ENCODE data around the gene GATAD2A.

DNA sequence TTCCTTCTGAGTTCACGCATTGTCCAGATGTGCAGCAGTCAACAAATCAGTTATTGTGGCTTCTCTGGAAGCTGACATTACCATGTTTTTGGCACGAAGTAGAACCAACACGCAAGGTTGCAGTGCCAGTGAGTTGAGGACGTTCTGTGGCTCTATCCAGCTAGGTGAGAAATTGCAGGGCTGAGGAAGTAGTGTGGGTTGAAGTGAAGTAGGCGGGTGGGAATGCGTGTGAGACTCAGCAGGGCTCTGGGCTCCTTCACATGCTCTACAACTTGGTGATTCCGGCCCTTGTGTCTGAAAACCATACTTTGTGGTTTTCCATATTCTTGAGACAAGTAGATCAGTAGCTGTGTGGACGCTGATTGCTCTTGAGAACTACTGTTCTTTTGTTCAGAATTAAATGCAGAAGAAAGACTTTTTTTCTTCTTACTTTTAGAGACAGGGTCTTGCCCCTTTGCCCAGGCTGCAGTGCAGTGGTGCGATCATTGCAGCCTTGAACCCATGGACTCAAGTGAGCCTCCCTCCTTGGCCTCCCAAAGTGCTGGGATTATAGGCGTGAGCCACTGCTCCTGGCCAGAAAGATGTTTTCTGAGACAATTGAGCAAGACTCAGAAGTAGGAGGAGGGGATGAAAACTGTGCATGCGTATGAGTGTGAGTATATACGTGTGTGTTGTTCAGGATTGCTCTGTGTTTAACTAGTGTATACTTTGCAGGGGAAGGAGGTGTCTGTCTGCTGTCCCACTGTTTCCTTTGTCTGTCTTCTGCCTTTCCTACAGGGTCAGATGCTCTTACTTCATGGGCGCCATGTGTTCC, 46.2 kb downstream of the GATAD2A start:
- TF ChIP-seq POLR2A (IDR thresholded peaks at IDR 0.05): no peak
- TF ChIP-seq, protein P1, sequence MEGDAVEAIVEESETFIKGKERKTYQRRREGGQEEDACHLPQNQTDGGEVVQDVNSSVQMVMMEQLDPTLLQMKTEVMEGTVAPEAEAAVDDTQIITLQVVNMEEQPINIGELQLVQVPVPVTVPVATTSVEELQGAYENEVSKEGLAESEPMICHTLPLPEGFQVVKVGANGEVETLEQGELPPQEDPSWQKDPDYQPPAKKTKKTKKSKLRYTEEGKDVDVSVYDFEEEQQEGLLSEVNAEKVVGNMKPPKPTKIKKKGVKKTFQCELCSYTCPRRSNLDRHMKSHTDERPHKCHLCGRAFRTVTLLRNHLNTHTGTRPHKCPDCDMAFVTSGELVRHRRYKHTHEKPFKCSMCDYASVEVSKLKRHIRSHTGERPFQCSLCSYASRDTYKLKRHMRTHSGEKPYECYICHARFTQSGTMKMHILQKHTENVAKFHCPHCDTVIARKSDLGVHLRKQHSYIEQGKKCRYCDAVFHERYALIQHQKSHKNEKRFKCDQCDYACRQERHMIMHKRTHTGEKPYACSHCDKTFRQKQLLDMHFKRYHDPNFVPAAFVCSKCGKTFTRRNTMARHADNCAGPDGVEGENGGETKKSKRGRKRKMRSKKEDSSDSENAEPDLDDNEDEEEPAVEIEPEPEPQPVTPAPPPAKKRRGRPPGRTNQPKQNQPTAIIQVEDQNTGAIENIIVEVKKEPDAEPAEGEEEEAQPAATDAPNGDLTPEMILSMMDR (IDR thresholded peaks at IDR 0.05): no peak
